NK-92 (cell line): ENCODE results near the gene HOXA5.

Experiments
- DNase-seq: peaks from one replicate; lab custom pipeline; 2025; ENCODE audit not compliant: unreplicated experiment; lab: John Stamatoyannopoulos, UW

HOXA5 gene

GRCh38 chr7:27149842-27150567 is 6.5 kb upstream of the HOXA5 start:
- DNase-seq: no peak

DNA sequence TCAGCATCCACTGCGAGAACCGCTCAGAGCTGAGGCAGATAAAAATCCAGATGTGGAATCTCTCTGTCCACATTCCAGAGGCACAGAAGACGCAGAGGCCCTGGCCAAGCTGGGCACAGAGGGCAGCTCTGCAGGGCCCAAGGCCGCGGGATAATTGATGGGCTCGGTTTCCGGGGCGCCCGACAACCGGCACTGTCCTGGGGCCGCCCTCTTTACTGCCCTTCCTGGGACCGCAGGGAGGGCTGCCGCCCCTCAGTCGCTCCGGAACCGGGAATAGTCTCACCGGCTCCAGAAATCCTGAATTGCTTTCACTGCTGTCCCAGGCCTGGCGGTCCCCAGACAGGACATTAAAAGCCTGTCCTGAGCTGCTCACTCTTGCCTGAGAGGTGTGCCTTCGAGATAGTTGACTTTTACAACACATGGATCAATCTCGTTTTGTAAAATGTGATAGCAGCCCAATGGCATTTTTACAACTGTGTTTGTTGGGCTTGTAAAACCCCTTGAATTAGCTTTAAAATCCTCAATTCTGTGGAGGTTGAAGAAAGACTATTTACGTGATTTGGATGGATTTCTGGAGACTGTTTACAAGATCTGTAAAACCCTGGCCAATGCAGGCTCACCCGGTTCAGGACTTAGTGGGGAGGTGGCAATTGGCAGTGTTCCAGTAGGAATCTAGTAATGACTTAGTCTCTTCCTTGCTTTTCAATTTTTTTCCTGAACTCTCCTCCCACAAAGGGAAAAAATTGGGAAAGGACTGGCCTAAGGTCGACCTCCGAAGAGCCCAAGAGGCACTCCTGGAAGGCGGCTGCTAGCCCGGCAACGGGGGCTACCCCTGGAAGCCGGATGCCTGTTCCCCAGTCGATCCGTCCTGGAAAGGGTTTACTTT is 5.5 kb upstream of the HOXA5 start:
- DNase-seq: no peak

DNA sequence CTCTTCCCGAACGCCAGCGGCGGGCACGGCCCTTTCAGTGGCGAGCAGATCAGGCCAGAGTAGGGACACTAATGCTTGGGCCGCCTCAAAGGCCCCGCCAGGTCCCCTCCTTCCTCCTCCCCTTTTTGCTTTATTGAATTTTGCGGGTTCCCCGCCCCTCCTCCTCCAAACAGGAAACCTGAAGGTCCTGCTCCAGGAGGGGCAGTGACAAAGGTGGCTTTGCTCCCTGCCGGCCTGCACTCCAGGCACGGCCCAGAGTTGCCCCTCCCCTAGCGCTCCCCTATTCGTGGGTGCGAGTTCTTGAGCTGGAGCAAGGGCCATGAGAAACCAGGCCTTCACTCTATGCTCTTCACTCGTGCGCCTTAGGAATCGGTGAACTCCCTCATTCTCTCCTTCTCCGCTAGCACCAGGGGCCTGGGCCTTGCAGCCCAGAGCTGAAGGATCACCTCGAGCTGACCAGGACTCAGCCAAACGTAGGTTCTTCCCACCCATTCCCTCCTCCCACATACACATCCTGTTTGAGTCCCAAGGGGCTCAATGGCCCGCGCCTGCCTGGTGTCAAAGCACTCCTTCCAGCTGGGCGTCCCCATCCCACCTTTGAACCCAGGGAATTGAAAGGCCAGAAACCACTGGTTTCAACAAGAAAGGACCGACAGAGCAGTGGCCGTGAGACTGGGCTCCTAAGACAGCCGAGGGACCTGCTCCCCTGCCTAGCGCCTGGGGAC is 4.7 kb upstream of the HOXA5 start:
- DNase-seq: no peak

- no peak for DNase-seq
Observed at GRCh38 chr7:27147199-27148030, 3.9 kb upstream of the HOXA5 start, which contains the start of gene HOXA6. HOXA6 (minus strand) TSS chr7:27147774; CDS start chr7:27147749, 25 bp downstream.

- no peak for DNase-seq
Observed at GRCh38 chr7:27146491-27147198, 3.2 kb upstream of the HOXA5 start.

DNA sequence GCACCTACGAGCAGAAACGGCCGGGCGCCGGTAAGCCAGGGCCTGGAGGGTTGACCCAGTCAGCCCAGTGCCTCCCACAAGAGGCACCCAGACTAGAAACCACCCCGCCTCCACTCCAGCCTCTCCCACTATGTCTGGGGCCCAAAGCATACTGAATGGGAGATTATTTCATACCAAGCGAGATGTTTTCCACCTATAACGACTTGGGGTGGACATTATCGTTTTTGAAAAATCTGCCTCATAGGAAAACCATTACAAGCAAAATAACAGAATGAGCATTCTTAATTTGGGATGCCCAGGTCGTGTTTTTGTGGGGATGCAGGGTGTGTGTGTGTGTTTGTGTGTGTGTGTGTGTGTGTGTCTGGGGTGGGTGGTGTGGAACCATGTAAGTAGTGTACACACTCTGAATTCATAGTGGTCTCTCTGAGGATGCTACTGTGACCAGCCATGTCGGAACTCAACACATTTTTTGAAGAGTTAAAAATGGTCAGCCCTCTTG is 2.5 kb upstream of the HOXA5 start:
- DNase-seq: no peak

GRCh38 chr7:27145165-27145913 is 1.9 kb upstream of the HOXA5 start:
- DNase-seq: no peak

DNA sequence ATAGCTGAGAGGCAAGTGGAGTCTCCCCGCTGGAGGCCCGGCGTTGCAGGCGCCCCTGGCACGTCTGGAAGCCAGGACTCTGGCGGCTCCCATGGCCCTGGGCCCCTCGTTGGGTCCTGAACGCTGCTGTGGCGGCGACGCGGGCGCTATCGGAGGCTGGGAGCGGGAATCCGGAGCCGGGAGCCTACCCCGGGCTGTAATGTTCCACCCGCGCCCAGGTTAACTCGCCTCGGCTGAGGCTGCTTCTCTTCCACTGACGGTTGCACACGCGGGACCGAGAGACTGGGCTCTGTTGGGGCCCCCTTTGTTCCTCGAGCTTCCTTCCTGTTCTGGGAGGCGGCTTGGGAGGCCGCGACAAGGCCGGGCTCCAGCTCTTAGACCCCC is 1.3 kb upstream of the HOXA5 start:
- no peak for DNase-seq

DNA sequence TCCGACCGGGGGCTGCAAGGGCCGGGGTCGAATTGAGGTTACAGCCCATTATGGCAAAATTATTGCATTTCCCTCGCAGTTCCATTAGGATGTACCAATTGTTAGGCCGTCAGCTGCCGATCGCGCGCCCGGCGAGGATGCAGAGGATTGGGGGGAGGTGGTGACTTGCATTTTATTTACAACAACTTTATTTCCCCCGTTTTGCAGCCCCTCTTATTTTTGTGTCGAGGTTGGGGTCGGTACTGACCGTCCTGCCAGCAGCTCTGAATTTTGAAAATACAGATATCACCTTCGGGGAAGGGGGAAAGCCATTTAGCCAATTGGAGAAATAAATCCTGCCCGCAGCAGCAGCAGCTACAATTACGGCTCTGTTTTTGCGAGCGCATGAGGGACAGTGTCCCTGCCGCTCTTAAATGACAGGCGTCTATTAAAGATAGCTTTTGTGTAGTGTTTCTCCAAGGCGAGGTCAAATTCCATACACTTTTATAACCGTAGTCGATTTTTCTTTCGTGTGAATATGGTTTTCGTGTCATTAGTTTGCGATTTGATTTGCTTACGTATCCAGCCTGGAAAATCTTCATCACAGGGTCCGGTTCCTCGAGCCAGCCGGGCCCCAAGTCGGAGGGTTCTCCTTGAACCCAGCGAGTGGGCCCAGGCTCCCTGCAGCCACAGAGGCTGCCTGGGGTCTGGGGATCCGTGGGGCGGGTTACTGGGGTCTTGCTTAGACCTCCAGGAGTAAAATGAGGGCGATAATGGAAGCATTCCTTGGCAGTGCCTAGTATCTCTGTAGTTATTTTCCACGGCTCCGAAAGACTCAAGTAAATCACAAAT is 684 bp upstream of the HOXA5 start:
- no peak for DNase-seq

DNA sequence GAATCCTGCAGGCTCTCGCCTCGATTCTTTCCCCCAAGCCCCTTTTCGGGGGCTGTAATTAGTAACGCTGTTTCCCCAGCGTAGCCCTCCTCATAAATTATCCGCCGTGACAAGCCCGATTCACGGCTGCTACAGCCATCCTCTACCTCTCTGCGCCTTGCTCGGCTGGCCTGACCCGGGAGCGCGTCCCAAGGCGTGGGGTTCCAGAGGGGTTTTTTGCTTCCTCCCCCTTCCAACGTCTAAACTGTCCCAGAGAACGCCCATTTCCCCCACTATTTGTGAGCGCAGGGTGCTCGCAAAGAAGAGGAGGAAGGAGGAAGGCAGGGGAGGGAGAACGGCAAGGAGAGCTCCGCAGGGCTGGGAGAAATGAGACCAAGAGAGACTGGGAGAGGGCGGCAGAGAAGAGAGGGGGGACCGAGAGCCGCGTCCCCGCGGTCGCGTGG is 880 bp downstream of the HOXA5 start:
- no peak for DNase-seq

DNA sequence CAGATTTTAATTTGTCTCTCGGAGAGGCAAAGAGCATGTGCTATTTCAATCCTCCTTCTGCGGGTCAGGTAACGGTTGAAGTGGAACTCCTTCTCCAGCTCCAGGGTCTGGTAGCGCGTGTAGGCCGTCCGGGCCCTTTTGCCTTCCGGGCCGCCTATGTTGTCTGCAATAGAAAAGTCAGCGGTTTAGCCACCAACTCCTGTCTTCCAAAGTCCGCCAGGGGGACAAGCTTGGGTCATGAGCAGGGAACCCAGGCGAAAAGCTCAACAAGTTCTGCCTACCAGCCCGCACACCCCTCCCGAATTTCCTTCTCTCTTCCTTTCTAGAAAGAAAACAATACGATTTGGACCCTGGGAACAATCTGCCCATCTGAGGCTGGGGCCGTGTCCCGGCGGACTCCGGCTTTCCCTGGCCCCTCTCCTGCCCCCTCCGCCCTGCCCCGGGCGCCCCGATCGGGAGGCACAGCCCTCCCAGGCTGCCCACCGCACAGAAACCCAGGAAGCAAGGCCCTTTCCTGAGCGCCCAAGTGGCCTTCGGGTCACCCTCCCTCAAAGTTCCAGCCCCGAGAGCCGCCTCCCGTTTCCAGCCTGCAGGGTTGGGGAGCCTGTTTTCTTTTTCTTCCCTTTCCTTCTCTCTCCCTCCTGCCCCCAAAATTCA is 1.4 kb downstream of the HOXA5 start:
- no peak for DNase-seq

GRCh38 chr7:27141137-27141922 is 2.2 kb downstream of the HOXA5 start:
- no peak for DNase-seq

- DNase-seq: no peak
Observed at GRCh38 chr7:27140126-27140857, 3.2 kb downstream of the HOXA5 start.

GRCh38 chr7:27139334-27140125 is 4.0 kb downstream of the HOXA5 start:
- no peak for DNase-seq

- no peak for DNase-seq
Observed at GRCh38 chr7:27138985-27139333, 4.5 kb downstream of the HOXA5 start.

GRCh38 chr7:27138472-27138871 is 5.0 kb downstream of the HOXA5 start:
- no peak for DNase-seq
